Parathyroid adenoma (tissue), 2 donors: ENCODE measurements around the gene RALGDS.

Experiments
- H2AFZ ChIP-seq: fragments of 300-600 bp; sonication (generic); one replicate; pipeline ENCODE4 v1.7.0; 2017; ENCODE audit warnings: antibody characterized with exemption, mild to moderate bottlenecking
- H3K27ac ChIP-seq: fragments of 300-600 bp; sonication (generic); one replicate; pipeline ENCODE4 v1.7.0; 2017
- H3K27me3 ChIP-seq: fragments of 300-600 bp; sonication (generic); one replicate; pipeline ENCODE4 v1.7.0; 2017; ENCODE audit warnings: low read length; ENCODE audit not compliant: control insufficient read depth, insufficient read depth
- H3K36me3 ChIP-seq: fragments of 300-600 bp; sonication (generic); one replicate; pipeline ENCODE4 v1.7.0; 2017; ENCODE audit warnings: low read length; ENCODE audit not compliant: control insufficient read depth, insufficient read depth
- H3K4me1 ChIP-seq: fragments of 300-600 bp; sonication (generic); one replicate; pipeline ENCODE4 v1.7.0; 2017; ENCODE audit warnings: control low read depth
- H3K4me2 ChIP-seq: fragments of 300-600 bp; sonication (generic); one replicate; pipeline ENCODE4 v1.7.0; 2017; ENCODE audit warnings: low read length
- H3K4me3 ChIP-seq: fragments of 300-600 bp; sonication (generic); one replicate; pipeline ENCODE4 v1.7.0; 2017; ENCODE audit warnings: low read depth, low read length
- H3K79me2 ChIP-seq: fragments of 300-600 bp; sonication (generic); one replicate; pipeline ENCODE4 v1.7.0; 2017; ENCODE audit warnings: control low read depth
- H3K9ac ChIP-seq: fragments of 300-600 bp; sonication (generic); one replicate; pipeline ENCODE4 v1.7.0; 2017; ENCODE audit warnings: mild to moderate bottlenecking
- H3K9me3 ChIP-seq: fragments of 300-600 bp; sonication (generic); one replicate; pipeline ENCODE4 v1.7.0; 2017; ENCODE audit warnings: low read length; ENCODE audit not compliant: control insufficient read depth
- CTCF ChIP-seq: fragments of 300-600 bp; sonication (generic); IDR thresholded peaks from one replicate; pipeline ENCODE4 v1.7.0; 2017; ENCODE audit warnings: antibody characterized with exemption, mild to moderate bottlenecking
- donor health status: primary hyperparathyroidism.

Gene RALGDS

GRCh38 chr9:133122935-133123611 is 2.0 kb upstream of the RALGDS start:
- no peak overlapping the region for H3K4me3 ChIP-seq
- no peaks in the 10 kb centered on the region for H3K36me3 ChIP-seq
- no peak for TF ChIP-seq CTCF
- H3K9me3 ChIP-seq = no peaks in the 10 kb centered on the region
- no peak overlapping the region for H3K9ac ChIP-seq
- H2AFZ ChIP-seq = no peak overlapping the region
- no peaks in the 10 kb centered on the region for H3K27me3 ChIP-seq
- peaks cover 8% of the 10 kb centered on the region for H3K4me1 ChIP-seq
- peak overlapping the region; percentile 74 for H3K27ac ChIP-seq
- no peak overlapping the region for H3K4me2 ChIP-seq
- peaks cover 8% of the 10 kb centered on the region for H3K79me2 ChIP-seq

GRCh38 chr9:133122605-133122934 is 1.5 kb upstream of the RALGDS start:
- Histone ChIP-seq H3K4me1 (peaks cover 8% of the 10 kb centered on the region), H3K4me3 (no peak overlapping the region), H3K9me3 (no peaks in the 10 kb centered on the region), H3K9ac (no peak overlapping the region), H3K79me2 (peaks cover 11% of the 10 kb centered on the region), H3K27ac (peak overlapping the region; percentile 74), H3K27me3 (no peaks in the 10 kb centered on the region), H3K36me3 (no peaks in the 10 kb centered on the region), H2AFZ (no peak overlapping the region), H3K4me2 (no peak overlapping the region)
- TF ChIP-seq CTCF = no peak

- Histone ChIP-seq H2AFZ (no peak overlapping the region), H3K4me2 (peak overlapping the region; percentile 2), H3K36me3 (no peaks in the 10 kb centered on the region), H3K79me2 (peaks cover 13% of the 10 kb centered on the region), H3K4me1 (peaks cover 8% of the 10 kb centered on the region), H3K27ac (peak overlapping the region; percentile 37), H3K9ac (no peak overlapping the region), H3K27me3 (no peaks in the 10 kb centered on the region), H3K9me3 (no peaks in the 10 kb centered on the region), H3K4me3 (no peak overlapping the region)
- no peak for TF ChIP-seq CTCF
Measured at GRCh38 chr9:133121915-133122550, 993 bp upstream of the RALGDS start.

- Histone ChIP-seq H3K9ac (no peak overlapping the region), H2AFZ (peak overlapping the region; percentile 42), H3K4me1 (peaks cover 8% of the 10 kb centered on the region), H3K4me3 (peak overlapping the region; percentile 81), H3K27ac (peak overlapping the region; percentile 62), H3K4me2 (peak overlapping the region; percentile 96), H3K9me3 (no peaks in the 10 kb centered on the region), H3K79me2 (peaks cover 25% of the 10 kb centered on the region), H3K36me3 (no peaks in the 10 kb centered on the region), H3K27me3 (no peaks in the 10 kb centered on the region)
- TF ChIP-seq CTCF = no peak
Measured at GRCh38 chr9:133120501-133121197, 391 bp downstream of the RALGDS start.
